GM19328 (cell line): ENCODE measurements around the gene EMD.
"Not testable (repeated sequence)": the region's sequence is repeated elsewhere in the genome, so short reads cannot be mapped to it uniquely, and the experiment has no call there.

Source experiments
- ATAC-seq: cut with Tn5 transposase; IDR thresholded peaks from one replicate; pipeline ENCODE4 v1.9.1; 2021; ENCODE audit warnings: mild to moderate bottlenecking, moderate library complexity; ENCODE audit not compliant: unreplicated experiment

Gene EMD

DNA sequence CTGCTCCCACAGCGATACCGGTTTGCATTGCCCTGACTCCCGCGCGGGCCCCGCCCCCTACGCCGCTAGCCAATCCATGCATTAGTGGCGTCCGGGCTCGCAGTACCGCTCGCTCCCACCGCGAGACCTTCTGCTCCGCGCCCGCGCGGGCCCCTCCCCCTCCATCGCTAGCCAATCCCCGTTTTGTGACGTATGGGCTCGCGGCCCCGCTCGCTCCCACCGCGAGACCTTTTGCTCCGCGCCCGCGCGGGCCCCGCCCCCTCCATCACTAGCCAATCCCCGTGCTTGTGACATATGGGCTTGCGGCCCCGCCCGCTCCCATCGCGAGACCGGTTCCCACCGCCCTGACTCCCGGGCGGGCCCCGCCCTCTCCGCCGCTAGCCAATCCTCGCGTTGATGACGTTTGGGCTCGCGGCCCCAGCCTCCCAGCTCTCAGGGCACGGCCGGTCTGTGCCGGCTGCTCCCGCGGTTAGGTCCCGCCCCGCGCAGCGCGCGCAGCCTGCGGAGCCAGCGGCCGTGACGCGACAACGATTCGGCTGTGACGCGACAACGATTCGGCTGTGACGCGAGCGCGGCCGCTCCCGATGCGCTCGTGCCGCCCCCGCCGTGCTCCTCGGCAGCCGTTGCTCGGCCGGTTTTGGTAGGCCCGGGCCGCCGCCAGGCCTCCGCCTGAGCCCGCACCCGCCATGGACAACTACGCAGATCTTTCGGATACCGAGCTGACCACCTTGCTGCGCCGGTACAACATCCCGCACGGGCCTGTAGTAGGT, at the start of gene EMD:
TSS of gene EMD (plus strand) at position 497 of the 770 bp plus-strand sequence. CDS start at position 687, 190 bp downstream.
- ATAC-seq = peak; percentile 83

DNA sequence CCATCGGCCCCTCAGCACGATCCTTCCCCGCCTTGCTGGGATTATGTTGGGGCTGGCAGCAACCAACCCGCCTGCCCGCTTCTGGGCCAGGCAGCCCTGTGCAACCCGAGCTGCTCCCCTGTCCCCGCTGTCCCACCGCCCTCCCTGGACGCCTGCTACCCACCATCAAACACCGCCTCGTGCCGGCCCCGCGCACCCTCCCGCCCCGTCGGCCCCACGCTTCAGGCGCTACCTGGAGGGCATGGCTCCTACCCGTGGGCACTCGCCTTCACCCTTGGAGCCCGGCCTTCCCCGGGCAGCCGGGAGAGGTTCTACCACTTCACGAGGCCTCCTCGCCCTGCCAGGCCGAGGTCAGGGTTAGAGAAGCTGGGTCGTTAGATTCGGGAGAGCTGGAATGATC, 46.5 kb upstream of the EMD start:
- no peak for ATAC-seq

DNA sequence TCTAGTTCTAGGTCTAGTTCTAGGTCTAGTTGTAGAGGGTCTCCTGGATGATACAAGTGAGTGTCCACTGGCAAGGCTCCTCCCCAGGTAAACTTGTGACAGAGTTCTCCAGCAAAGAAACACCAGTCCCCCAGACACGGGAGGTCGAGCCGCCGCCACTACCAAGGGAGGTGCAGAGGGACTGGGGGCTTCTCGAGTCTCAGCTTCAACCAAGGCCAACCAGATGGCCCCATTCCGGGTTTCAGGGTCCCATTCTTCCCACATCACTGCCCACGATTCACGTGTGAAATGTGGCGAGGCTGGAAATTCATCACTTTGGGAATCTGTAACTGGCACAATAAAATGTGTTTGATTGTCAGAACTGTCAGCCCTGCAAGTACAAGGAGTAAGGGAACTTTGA, 46.0 kb upstream of the EMD start:
- no peak for ATAC-seq

DNA sequence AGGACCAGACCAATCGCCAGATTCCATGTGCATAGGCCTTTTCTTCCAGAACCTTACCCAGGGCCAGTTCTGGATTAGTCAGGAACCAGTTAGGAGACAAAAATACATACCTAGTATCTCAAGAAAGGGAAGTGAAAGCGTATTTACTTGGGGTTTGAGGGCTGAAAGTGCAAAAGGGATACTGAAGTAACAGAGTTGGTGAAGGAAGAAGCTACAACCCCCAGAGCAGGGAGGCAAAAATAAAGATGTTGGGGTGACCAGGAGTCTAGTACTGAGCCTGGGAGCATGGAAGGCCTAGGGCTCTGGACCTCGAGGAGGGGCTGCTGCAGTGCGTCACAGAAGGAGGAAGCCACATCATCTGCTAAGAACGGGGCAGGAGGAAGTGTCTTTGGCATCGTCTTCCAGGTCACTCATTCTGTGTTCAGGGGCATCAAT, 45.2 kb upstream of the EMD start:
- no peak for ATAC-seq

DNA sequence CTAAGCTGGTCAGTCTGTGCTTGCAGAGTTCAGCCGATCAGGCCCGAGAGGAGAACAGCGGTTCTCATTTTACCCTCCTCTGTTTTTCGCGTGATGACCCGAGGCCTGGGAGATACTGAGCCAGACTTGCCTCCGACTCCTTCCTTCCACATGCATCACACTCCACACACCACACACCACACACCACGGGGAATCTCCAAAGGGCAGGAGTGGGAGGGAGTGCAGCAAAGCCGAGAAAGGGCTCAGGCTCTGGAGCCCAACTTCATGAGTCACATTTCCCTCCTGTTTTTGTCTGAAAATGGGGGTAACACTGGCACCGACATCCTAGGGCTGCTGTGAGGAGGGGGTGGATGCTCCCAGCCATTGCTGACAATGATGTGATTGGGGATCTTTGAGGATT, 44.6 kb upstream of the EMD start:
- ATAC-seq = no peak

DNA sequence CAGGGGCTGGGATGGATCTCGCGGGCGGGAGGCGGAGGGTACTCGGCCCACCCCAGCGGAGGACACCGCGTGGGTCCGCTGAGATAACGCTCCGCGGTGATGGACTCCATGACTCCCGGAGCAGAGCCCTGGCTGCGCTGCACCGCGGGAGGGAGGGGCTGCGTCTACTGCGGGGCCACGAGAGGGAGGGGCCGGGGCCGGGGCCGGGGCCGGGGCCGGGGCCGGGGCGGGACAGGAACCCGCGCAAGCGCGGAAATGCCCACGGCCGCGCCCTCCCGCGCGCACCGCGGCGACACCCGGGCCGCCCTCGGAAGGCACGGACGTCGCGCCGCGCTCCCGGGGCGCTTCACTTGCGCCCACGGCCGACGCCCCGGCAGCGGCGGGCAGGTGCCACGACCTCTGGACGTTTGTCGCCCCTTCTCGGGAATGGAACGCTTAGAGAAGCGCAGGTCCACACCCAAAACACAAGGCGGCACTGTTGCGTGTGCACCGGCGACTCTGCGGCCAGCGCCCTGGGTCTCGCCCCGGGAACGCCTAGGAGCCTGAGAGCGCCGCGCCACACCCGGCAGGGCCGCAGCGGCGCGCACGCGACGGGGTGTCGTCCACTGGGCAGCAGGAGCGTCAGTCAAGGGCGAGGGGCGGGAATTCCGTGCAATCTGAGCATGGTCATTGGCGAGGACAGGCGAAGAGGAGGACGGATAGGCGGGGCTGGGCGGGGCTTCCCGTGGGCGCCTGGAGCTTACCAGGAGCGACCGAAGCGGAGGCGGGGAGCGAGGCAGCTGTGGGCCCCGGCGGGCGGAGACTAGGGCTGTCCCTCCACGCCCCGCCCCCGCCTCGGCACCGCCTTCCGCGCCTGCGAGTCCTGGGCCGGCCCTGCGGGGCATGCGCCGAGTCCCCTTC, 37.4 kb upstream of the EMD start:
- ATAC-seq = peak; percentile 73

DNA sequence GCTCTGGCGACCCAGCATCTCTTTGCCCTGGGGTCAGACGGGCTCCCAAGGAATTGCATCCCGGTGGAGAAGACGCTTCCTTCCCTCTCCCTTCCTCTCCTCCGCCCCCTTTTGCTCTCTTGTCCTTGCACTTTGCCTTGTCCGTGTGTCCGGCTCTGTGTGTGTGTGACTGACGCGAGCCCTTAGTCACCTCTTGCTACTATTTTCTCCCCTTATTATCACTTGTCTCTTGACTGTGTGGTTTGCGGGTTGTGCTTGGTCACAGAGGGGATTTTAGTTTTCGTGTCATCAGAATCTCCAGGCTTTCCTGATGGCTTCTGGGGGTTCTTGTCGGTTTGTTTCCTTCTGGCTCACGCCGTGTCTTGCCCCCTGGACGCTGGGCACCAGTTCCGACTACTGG, 36.0 kb upstream of the EMD start:
- not testable (repeated sequence) for ATAC-seq

DNA sequence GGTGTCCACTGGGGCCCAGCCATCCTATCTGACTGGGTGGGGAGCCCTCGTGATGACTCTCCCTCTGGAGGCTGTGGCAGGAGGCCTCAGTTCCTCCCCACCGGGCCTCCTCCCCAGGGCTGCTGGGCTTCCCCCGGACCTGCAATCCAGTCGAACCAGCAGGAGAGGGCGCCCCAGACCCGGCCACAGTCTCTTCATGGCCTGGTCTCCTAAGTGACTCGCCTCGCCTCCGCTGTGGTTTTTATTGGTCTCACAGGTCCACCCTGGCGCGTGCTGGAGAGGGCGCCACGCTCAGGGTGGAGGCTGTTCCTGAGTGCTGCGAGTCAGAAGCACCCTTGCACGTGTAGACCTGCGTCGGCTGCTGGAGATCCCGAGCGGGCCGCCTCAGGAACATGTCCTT, 35.5 kb upstream of the EMD start:
- ATAC-seq = not testable (repeated sequence)

DNA sequence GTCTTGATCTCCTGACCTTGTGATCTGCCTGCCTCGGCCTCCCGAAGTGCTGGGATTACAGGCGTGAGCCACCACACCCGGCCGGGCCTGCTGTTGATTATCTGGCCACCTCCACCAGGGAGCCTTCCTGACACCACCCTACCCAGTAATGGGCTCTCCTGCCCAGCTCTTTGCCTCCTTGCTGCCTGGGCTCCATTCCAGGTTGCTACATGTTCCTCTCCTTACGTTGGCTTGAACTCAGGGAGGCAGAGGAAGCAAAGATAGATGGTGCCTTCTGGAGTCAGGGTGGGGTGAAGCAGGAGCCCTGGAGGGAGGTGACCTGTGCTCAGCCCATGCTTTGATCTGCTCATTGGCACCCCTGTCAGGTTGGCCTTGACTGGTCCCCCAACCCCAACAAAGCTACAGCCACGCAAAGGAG, 31.0 kb upstream of the EMD start:
- no peak for ATAC-seq

DNA sequence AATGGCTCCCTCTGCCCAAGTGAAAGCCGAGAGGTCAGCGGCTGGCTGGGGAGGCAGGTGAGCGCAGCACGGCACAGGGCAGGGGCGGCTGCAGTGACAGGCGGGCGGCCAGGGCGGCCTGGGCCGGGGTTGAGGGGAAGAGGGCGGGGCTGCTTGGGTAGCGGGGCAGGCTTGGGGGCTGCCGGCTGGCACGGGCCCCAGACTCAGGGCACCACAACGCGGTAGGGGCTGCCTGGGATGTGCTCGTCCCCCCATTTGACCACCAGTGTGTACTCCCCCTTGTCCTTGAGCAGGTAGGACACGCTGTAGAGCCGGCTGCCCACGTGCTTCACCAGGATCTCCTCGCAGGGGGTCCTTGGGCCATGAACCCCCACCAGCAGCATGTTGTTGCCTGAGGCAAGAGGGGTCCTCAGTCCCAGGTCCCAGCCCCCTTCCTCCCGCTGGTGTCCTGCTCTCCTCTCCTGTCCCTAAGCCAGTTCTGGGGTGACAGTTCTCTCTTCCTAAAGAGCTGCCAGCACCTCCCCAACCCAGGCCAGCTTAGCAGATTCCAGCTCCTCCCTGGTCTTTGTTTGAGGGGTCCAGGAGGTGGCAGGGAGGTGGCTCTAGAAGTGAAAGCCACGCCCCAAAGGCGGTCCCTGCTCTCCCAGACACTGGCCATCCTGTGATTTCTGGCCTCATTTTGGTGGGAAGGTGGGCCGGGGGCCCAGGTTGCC, 30.3 kb upstream of the EMD start:
- no peak for ATAC-seq

DNA sequence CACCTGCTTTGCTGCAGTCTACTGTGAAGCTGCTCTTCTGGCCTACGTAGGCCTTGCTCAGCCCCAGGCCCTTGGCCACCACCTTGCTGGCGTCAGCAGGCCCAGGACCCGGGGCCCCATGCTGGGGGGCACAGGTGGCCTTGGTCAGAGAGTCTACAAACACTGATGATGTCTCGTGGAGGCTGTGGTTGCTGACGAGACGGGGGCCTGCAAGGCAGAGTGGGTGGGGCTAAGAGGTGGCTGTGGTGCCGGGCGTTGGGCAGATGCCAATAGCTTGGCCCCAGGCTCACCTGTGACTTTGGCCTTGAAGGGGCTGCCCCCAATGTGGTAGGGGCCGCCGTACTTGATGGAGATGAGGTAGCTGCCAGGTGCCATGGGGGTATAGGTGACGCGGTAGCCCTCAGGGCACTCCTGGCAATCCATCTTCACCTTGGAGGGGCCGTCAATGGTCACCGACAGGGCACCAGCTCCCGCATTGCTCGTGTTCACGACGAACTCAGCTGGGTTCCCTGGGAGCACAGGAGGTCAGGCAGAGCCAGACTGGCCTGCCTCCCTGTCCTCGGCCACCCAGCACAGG, 29.6 kb upstream of the EMD start:
- no peak for ATAC-seq

DNA sequence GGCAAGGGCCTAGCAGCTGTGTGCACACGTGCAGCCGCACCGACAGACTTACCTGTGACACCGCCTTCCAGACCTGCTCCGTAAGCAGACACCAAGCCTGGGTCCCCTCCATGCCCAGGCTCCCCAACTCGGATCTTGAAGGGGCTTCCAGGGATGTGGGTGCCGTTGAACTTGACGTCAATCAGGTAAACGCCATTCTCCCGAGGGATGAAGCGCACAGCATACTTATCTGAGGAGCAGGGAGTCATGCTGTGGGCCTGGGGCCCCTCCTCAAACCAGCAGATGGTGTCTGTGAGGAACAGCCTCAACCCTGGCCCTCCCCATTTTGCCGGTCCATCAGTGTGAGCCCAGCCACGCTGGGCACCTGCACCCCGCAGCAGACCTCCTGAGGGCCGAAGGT, 29.1 kb upstream of the EMD start:
- no peak for ATAC-seq

DNA sequence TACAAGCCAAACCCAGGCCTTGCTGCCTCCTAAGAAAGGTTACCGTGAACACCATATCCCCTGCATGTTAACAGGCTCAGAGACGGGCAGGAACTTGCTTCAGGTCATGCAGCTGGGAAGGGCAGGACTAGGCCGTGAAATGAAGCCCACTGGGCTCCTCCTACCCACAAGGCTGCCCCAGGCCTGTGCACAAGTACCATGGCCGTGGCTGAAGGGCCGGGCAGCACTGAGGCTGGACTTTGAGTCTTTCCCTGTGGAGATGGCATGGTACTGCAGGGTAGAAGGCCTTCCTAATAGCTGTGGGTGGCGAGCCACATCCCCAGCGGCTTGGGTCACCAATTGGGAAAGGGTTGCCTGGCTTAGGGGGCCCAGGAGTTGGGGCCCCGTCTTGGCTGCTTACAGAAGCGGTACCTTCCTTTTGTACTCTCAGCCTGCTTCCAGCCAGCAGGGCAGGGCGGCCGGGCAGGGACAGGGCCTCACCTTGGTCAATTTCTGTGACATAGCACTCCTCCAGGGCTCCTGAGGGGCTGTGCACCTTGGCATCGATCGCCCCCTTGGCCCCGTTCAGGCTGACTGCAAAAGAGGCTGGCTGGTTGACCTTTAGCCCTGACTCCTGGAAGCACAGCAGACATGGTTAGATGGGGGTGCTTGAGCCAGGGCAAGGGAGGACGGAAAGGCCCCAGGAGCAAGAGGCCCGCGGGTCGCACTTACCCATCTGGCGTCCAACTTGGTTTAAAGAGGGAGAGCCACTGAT, 28.5 kb upstream of the EMD start:
- no peak for ATAC-seq

DNA sequence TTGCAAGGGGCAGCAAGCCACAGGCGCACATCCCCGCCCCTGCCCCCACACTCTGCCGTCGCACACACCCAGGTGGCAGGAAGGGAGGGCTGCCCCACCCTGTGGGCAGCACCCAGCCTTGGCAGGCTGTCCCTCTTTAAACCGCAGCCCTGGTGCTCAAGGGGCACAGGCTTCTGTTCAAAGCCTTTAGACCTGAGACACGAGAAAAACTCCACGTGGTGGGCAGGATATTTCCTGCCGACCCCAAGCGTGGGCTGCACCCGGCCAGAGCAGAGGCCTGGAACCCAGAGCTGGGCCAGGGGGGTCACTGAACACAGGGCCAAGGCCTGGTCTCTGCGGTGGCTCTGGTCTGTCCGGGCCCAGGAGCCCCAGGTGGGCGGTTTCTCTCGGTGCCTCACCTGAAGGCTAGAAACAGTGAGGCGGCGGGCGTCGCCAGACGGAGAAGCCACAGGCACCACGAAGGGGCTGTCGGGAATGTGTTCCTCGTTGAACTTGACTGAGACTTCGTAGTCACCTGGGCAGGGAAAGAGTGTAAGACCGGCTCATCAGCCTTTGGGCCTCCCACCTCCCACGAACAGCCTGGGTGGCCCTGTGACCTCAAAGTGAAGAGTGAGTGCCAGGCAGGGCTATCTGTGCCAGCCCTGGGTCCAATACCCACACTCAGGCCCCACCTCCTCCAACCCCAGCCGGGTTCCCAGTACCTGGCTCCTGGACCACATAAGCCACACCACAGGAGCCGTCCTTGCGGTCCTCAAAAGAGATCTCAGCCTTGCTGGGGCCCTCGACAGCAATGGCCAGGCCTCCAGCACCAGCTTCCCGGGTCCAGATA, 27.7 kb upstream of the EMD start:
- no peak for ATAC-seq

DNA sequence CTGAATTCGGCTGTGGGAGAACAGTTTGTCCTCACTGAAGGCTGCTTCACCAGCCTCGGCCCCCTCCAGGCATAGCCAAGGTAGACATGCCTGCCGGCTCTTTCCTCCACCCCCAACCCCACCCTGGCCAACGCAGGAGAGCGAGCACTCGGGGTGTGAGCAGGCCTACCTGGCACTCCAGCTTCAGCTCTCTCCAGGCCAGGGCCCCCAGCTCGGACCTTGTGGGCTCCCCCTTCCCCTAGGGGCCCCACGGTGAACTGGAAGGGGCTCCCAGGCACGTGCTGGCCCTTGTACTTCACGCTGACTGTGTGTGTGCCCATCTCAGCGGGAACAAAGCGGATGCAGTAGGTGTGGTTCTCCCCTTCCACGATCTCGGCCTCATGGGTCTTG, 27.1 kb upstream of the EMD start:
- ATAC-seq = no peak

DNA sequence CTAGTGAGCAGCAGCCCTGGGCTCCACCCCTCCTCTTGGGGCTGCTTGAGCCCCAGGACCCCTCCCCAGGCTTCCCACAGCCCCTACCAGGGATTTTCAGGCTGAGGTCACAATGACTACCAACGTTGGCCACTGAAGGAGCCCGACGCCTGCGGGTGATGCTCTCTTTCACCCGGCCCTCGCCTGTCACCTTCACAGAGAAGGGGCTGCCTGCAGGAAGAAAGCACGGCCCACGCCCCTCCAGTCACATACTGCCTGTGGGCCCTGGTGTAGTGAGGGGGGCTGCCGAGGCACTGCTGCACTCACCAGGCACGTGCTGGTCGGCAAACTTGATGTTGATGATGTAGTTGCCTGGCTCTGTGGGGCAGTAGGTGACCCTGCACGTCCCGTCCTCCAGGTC, 26.6 kb upstream of the EMD start:
- ATAC-seq = no peak

DNA sequence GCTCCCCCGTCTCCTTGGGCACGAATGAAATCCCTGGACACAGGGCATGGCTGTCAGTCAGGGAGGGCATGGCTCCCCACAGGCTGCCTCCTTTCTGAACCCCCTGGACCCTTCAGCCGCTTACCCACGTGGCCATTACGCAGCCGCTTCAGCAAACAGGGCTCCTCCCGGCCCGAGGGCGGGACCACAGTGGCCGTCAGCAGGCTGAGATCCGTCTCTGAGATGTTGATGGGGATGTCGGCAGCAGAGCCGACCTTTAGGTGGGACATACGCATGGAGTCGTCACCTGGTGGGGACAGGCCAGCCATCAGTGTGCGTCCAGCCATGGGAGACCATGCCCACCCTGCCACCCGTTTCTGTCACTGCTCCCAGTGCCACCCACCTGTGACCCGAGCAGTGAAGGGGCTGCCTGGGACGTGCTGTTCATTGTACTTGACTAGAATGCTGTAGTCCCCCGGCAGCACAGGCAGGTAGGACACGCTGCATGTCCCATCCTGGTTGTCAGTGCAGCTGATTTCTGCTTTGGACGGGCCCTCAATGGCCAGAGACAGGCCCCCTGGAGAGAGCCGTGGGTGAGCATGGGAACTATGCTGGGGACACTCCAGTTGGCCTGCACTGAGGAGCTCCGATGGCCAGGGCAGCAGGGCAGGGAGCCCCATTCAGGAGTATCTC, 25.8 kb upstream of the EMD start:
- no peak for ATAC-seq

DNA sequence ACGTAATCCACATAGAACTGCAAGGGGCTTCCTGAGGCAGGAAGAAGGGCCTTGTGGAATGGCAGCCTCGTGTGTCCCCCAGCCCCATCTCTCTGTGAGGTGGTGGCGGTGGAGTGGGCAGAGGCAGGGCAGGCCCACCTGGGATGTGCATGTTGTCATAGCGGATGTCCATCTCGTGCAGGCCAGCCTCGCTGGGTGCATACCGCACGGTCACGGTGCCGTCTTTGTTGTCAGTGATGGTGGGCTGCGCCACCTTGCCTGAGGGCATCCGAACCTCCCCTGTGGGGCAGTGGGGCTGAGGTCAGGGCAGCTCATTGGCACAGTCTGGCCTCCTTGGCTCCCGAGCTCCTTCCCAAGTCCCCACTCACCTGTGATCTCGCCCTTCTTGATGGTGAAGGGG, 25.1 kb upstream of the EMD start:
- ATAC-seq = no peak

DNA sequence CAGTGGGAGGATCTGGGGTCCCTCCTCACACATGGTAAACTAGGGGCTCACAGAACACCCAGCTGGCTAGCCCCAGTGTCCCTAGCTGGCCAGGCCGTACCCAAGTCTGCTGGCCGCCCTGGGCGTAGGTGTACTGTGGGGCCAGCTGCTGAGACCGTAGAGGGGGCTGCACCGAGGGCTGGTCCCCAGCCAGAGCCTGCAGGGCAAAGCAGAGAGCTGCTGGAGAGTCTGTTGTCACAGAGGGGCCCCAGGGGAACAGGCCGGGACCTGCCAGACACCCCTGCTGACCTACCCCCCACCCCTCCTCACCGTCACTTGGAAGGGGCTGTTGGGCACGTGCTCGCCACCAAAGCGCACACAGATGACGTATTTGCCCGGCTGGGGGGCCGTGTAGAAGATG, 24.6 kb upstream of the EMD start:
- no peak for ATAC-seq
